RKO (cell line): ENCODE data around the gene ADCYAP1R1.
A peak's percentile ranks its signal among the peaks of the same experiment; 100 is the strongest.
"Not testable (repeated sequence)": the region's sequence is repeated elsewhere in the genome, so short reads cannot be mapped to it uniquely, and the experiment has no call there.

Experiments
- DNase-seq: peaks from one replicate; pipeline ENCODE4 v3.0.0-alpha.2; 2016; ENCODE audit warnings: low spot score

ADCYAP1R1 gene

DNA sequence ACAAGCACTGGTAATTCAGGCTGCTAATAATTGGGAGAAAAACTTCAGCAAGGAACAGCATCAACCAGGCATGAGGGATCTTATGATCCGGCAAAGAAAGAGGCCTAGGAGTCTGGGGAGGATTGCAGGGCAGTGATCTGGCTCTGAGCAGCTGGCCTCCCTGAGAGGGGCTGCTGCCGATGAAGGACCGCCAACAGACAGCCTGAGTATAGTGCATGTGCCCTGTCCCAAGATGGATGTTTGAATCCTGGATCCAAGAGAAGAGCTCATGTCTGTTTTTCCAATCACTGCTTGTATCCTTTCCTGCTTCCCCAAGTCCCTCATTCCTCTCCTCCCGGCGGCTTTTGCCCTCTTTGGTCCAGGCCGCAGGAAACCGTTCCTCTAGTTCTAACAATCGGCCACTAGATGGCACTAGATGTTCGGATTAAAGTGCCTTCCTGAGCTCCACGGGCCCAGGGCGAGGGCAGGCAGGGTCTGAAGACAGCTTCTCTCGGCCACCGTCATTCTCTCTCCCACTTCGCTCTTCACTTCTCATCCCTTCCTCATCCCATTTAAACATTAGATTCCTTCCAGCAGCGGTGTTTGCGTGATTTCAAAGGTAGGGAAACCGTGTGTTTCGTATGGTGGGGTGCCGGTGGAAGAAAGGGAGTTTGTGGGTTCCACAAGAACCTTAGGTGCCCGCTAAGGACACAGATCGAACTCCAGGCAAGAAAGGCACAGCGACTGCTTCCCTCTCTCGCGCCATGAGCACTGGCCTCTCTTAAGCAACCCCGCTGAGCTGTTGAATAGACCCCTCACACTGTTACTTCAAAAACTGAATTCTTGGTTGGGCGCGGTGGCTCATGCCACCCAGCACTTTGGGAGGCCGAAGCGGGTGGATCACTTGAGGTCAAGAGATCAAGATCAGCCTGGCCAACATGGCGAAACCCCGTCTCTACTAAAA lies 82.4 kb downstream of the ADCYAP1R1 start:
- peak; percentile 80 for DNase-seq

DNA sequence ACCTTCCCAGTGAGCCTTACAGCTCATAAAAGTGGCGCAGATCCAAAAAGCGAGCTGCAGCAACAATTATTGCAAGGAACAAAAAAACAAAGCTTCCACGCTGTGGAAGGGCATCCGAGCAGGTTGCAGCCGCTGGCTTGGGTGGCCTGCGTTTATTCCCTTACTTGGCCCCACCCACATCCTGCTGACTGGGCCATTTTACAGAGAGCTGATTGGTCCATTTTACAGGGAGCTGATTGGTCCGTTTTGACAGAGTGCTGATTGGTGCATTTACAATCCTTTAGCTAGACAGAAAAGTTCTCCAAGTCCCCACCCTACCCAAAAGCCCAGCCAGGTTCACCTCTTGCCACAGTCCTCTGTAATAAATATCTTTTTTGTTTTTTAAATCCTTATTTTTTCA lies 85.1 kb downstream of the ADCYAP1R1 start:
- no peak for DNase-seq

GRCh38 chr7:31145339-31145738 lies 93.2 kb downstream of the ADCYAP1R1 start:
- DNase-seq = no peak

- DNase-seq = no peak
Measured at GRCh38 chr7:31146030-31146429, 93.9 kb downstream of the ADCYAP1R1 start.

- DNase-seq = no peak
Measured at GRCh38 chr7:31146538-31146937, 94.4 kb downstream of the ADCYAP1R1 start.

DNA sequence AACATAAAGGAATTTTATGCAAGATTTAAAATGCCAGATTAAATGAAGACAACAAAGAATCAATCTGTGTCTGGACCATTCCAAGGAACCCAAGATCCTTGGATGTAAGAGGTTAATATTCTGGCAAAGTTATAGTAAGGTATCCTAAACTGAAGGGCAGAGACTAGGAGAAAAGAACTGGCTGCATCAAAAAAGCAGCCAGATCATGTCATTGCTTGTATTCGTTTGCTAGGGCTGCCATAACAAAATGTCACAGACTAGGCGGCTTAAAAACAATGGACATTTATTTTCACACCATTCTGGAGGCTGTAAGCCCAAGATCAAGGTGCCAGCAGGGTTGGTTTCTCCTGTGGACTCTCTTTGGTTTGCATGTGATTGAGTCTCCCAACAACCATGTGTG lies 99.7 kb downstream of the ADCYAP1R1 start:
- DNase-seq = no peak

GRCh38 chr7:31153318-31153717 lies 101.2 kb downstream of the ADCYAP1R1 start:
- not testable (repeated sequence) for DNase-seq

DNA sequence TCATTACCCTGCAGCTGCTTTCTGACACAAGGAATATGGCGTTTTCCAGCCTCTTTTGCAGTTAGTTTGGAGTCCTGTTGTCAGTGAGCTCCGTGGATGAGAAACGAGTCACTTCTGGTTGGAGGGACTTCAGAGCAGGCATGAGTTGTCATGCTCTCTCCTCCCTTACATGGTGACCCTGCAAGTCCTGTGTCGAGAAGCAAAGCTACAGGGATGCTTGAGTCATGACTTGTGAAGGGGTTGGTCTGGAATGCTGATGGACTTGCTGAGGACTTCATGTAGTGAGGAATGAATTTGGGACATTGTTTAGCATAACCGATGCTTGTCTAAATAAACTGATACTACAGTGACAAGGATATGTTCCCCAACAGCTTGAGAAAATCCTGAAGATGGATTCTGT lies 108.8 kb downstream of the ADCYAP1R1 start:
- DNase-seq = no peak
